ENCODE data around the gene LAPTM5.

LAPTM5 gene

DNA sequence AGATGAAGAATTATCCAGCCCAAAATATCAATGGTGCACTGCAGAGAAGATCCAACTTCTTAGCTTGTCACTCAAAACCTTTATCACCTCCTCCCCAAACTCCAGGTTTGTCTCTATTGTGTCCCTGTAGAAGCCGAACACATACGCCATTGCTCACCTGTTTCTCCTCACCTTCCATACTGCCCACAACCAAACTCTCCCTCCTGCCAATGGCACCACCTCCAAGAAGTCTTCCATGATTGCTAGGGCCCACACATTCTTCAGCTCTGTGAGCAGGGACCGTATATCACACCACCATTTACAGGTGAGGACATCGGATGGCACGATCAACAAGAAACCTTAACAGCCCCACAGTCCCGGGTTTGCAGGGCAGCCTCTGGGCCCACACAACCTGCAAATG, 2.2 kb downstream of the LAPTM5 start:
- no peak for DNase-seq

DNA sequence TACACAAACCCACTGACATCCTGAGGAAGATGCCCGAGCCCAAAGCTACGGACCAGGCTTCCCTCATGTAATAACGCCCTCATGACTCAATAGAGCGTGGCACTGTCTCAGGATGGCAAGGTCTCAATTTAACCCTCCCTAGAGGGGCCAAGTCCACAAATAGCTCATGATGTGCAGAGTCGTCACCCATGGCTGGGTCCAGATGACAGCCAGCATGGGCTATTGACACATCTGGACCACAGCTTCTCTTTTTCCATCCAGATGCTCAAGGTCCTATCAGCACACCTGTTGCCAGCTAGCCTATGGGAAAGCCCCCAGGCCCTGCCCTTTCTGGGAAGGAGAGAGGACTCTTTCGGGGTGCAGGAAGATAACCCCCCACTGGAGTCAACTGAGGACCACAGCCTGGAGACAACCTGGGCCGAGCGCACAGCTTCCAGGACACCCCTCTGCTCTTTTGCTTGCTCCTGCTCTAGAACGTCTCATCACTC, 2.8 kb downstream of the LAPTM5 start:
- no peak for DNase-seq

DNA sequence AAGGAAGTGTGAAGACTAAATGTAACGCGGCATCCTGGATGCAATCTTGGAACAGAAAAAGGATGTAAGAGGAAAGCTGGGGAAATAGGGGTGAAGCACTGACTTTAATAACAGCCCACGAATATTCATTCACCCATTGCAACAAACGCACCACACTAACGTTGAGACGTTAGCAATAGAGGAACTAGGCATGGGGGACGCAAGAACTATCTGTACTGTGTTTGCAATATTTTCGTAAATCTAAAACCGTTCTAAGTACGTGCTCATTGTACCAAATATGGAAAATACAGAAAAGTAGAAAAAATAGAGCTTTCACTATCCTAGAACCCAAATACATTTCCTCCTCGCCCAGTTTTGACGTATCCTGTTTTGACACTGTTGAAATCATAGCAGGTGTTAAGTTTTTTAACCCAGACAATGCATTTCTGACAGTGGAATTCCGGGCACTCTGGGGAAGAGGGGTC, 3.9 kb downstream of the LAPTM5 start:
- DNase-seq, result no peak

DNA sequence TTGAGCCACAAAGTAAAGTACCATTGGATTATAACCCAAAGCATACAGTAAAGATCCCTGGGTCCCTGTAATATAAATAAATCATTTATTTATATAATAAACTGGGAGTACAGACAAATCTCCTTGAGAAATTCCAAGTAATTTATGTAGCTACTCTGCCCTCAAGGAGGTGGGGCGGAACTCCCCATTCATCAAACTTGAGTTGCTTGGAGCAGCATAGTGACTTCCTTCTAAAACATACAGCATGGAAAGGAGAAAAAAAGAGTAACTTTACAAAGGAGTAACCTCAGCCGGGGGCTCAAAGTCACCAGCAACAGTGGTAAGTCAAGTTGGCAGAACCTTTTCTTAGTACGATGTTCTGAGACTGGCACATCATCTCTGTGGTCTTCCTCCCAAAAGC, 4.5 kb downstream of the LAPTM5 start:
- DNase-seq, result no peak

DNA sequence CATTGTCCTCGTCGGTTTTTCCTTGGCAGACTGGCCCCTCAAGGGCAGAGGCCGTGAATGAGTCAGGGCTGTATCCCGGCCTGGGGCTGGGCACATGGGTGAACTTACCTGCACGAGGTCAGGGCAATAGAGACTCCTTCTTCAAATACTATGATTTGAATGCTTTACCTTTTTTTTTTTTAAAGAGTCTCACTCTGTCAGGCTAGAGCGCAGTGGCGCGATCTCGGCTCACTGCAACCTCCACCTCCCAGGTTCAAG, 5.0 kb downstream of the LAPTM5 start:
- DNase-seq, result no peak

DNA sequence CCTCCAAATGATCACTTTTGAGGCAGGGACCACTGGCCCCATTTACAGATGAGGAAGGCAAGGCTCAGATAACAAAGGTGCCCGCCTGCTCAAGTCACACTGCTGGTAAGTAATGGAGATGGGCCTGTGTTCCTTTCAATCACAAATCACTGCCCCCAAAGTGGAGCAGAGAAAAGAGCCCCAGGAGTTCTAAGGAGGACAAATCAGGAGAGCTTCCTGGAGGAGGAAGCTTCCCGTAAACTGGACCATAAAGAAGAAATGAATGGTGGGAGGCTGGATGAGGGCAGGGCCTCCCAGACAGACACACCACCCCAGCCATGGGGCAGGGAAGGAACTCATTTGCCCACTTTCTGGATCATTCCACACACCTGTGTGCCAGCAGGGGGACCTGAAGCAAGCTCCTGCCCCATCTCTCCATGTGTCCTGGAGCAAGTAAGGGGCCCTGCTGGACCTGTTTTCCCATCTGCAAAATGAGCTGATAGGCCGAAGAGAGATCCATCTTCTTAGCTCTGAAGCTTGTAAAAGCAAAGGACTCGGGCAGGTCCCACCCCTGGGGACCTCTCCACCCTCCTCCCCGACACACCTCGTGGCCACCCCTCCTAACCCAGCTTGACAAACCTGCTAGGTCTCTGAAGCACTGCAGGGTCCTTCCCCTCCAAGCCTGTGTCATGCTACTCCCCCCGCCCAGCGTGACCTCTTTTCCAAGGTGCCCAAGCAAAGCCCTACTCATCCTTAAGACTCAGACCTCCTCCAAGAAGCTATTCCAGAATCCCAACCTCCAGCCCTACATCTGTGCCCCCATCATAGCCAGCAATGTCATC, 5.5 kb downstream of the LAPTM5 start:
- DNase-seq, result no peak

DNA sequence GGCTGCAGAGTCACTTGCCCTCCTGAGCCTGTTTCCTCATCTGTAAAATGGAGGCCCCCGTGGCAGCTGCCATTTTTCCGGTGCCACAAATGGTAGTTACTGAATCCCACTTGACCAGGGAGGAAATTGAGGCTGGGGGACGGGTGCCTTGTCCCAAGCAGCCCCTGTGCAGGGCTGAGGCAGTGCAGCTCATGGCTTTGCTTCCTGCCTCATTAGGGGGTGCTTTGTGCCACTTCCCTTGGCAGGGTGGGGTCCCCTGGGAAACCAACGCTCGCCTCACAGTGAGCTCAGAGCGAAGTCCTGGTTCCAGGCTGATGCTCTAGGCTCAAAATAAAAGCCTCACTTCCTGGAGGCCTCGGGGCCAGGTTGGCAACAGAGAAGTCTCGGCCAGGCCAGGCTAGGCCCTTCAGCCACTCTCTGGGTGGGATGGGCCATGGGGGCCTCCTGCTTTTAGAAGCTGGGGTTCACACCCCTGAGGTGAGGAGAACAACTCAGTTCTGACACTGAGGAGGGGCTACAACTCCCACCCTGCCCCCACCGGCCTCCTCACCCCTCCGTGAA, 6.8 kb downstream of the LAPTM5 start:
- DNase-seq, result no peak

DNA sequence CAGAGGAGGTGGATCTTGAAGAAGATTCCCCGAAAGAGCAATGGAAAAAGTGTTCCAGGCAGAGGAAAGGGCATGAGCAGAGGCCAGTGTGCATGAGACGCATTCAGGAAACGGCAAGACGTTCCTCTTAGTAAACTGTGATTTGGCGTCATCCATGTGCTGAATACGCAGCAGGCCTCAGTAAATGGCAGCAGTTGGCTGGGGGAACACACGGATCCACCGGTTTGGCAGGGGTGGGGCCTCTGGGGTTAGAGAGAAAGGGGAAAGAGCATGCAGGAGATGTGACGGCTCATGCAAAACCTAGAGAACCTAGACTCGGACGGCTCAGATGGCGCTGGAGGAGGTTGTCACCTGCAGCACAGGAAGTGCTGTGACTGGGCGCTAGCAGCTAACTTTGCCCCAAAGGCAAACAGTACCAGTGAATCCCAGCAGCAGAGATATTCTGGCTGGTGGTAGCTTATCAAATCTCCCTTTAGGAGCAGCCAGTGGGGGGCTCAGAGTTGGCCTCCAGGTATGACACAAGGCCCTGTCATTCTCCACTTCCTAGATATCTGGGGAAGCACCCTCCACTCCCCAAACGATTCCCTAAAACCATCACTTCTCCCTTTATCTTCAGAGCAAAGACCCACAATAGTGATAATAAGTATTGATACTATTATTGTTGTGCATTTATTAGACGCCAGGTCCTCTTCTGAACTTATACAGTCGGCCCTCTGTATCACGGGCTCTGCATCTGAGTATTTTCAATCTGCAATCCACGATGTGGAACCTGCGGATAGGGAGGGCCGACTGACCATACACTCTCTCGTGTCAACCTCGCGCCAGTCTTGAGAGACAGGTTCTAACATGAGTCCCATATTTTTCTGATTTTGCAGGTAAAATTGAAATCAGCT, 7.6 kb downstream of the LAPTM5 start:
- no peak for DNase-seq

DNA sequence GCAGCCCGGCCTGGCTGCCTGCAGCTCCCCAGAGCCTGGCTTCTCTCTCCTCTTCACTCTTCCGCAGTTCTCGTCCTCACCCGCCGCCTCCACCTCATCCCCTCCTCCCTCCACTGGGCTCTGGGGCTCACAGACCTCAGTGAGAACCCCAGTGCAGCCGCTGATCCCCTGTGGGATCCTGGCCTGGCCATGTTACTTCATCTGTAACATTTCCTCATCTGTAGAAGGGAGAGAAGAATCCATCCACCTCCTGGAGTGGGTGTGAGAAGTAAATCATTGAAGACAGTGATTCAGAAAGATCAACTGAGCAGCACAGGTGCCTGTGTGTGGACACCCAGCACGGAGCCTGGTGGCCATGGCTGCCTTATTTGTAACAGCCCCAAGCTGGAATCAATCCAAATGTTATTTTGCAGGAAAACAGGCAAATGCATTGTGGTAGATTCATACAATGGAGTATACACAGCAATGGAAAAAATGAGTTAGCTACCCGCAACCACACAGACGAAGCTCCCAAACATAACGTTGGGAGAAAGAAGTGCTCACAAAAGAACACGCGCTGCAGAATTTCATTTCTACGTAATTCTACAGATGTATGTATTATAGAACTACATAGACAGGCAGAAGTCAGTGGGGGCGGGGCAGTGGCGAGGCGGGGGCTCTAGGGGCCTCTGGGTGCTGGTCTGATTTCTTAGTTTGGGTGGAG, 8.7 kb downstream of the LAPTM5 start:
- DNase-seq, result no peak

DNA sequence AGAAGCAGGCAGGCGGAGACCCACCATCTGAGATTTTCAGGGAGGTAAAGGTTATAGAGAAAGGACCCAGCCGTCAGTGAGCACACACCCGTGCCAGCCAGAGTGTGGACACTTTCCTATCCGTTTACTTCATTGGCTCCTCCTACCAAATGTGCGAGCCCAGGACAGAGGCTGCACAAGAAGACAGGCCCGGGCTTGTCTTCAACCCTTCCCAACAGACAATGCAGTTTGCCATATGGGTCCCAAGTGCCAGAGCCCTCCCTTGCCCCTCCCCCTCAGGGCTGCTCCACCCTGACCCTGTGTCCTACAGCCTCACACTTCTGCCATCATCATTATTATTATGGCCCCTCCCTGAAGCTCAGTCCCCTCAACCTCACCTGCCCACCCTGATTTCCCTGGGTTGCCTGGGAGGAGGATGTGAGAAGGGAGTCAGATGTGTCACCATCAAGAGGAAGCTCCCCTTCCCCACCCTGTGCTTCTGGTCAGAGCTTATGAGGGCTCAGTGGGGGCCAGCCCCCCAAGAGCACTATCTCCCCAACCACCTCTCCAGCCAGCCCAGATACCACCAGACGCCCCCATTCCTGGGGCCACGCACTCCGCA, 9.4 kb downstream of the LAPTM5 start:
- DNase-seq, result peak; percentile 81

DNA sequence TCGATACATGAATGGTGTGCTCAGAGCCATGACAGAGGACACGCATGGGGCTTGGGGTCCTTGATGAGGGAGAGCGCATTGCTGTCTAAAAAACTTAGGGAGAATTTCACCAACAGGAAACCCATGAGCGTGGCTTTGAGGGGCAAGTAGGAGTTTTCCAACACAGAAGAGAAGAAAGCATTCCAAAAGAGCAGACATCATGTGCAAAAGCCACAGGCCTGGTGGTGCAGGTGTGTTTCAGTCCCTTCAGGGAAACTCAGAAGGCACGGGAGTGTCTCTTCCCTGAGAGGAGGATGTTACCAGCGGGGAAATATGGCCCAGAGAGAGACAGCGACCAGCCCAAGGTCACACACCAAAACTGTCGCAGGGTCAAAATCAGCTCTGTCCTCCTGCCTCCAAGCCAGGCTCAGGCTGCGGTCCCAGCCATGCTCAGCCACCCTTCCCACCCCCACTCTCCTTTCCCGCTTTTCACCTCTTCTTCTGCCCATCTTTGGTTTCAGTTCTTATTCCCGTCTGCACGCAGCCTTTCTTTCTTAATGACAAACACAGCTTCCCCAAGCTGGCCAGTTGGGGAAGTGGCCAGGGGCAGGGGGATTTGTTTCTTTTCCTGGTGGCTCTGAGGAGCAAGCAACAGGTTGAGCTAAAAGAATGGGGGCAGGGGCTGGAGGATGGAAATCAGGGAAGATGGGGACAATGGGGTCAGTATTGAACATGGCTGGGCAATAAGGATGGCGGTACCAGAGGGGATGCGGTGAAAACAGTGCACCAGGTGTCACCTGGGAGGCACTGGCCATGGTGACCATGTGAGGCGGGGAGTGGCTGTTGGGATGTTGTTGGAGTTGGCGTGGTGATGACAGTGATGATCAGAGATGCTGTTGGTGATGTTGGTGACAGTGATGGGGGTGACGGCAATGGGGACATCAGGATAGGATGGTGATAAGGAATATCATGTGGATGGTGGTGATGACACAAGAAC, 10.3 kb downstream of the LAPTM5 start:
- DNase-seq, result no peak

DNA sequence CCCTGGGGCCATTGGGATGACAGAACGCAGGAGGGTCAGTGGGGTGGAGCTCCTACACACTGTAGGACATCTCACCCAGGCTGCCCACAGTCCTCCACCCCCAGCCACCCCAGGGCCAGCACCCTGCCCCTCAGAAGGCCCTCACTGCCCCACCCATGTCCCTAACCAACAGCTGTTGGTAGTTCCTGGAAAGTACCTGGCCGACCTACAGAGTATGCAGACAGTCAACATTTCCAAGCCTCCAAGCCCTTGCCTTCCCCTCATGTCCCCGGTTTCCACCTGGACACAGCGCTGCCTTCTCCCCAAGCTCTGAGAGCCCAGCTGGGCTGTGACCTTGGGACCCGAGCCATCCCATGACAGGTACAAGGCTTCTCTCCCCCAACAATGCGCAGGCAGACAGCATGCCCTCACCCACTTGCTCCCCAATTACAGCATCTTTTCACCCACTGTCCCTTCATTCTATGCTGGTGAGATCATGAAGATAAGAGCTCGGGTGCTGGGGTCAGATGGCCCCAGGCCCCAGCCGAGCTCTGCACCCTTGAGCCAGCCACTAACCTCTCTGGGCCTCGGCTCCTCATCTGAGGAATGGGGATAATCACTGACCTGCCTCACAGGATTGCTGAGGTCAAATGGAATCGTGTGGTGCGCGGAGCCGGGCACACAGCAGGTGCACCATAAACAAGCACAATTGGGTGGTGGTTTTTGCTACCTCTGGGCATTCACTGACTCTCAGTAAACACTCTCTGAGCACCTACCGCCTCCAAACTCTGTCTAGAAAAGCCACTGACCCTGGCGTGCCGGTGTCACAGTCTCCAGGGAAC, 11.2 kb downstream of the LAPTM5 start:
- DNase-seq, result no peak

DNA sequence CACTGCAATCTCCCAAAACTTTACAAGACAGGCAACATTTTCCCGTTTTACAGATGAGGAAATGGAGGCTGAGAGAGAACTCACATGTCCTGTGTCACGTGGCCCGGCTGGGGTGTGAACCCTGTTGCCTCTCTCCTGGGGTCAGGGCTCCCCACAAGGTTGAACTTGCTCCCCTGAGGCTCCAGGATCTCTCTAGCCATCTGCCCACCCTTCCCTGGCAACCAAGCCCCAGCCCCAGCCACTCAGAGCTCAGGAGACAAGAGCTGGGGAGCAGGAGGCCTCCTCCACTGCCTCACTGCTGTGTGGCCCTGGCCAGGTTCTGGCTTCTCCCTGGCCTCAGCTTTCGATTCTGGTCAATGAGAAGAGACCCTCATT, 11.8 kb downstream of the LAPTM5 start:
- DNase-seq, result no peak

DNA sequence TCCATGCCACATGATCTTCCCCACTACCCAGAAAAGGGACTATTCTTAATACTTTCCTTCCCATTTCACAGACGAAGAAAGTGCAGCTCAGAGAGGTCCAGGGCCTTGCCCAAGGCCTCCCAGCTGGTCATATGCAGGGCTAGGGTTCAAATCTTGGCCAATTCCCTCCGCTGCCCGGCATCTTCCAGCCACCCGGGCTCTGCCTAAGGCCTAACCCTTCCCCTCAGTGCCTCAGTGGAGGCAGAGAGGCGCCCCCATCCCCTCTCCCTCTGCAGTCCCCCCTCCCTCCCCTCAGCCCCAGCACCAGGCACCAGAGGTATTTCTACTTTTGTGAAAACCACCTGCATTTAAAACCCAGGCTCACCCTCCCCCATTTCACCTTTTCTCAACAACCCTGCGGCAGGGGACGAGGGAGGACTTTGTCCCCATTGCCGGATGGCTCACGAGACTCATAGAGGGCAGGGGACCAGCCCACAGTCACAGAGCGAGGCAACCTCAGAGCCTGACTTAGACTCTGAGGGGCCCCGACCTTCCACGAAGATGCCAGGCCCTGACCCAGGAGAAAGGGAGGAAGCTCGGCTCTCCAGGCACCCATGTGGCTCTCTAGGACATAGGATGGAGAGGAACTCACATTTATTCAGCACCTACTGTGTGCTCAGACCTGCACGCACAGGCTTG, 12.3 kb downstream of the LAPTM5 start:
- DNase-seq, result no peak

DNA sequence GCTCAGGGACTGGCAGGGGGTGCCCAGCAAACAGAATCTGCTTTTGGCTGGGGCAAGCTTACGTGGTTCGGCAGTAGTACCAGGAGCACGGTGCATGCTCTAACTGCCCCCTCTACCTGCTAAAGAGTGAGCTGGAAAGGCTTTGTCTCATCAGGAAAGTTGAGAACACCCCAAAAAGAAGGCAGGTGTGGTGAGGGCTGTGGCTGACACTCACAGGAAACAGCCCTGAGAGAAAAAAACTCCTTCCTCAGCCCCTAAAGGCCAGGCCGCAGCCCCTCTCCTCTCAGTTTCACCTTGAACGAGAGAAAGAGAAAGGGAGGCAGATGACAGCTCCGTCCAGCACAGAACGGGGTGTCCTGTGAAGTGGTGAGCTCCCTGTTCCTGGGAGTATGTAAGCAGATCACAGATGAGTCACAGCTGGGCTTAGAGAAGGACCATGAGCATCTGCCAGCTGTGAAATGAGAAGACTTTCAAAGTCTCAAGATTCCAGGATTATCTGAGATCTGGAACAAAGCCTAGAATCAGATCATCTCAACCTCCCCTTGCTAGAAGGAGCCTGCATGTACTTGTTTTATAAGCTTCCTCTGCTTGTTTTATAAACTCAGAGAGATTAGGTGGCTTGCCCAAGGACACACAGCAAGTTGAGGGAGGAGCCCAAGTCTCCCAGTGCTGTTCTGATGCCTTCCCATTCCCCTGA, 13.4 kb downstream of the LAPTM5 start:
- DNase-seq, result no peak

DNA sequence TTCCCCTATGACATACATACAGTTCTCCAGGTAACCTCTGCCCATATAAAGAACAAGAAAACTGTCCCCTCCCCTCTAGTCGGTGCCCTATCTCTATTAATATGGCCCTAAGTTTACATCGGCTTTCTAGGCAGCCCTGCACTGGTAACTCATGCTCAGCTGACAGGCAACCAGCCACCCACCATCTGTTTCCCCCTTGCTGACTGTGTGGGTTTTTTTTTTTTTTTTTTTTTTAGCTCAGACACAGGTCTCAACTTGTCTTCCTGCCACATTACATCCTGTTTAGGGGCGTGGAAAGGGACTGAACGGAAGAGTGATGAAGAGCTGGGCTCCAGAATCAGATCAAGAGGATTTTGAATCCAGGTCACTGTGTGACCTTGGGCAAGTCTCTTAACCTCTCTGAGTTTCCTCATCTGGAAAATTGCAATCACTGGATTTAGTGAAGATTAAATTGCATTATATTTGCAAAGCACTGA, 14.0 kb downstream of the LAPTM5 start:
- DNase-seq, result peak; percentile 24

DNA sequence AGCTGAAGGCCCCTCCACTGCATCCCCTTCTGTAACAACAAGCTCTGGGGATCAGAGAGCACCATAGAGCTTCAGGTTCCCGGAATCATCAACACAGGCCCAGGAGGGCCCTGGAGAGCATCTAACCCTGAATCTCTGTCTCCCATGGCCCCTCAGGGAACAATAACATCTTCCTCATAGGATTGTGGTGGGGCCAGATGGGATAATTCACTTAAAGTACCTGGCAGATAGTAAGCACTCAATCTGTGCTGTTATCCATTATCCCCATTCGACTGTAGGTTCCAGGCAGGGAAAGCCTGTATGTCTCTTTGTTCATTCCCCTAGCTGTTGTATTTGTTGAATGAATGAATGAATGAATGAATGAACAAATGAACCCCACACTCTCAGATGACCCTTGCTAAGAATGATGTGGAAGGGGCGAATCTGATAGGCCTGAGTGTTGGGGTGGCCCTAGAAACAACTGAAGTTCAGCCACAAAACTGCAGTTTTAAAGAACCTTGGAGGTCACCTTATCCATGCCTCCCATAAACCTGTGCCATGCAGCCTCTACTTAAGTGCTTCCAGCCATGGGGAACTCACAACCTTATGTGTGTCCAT, 14.5 kb downstream of the LAPTM5 start:
- no peak for DNase-seq

DNA sequence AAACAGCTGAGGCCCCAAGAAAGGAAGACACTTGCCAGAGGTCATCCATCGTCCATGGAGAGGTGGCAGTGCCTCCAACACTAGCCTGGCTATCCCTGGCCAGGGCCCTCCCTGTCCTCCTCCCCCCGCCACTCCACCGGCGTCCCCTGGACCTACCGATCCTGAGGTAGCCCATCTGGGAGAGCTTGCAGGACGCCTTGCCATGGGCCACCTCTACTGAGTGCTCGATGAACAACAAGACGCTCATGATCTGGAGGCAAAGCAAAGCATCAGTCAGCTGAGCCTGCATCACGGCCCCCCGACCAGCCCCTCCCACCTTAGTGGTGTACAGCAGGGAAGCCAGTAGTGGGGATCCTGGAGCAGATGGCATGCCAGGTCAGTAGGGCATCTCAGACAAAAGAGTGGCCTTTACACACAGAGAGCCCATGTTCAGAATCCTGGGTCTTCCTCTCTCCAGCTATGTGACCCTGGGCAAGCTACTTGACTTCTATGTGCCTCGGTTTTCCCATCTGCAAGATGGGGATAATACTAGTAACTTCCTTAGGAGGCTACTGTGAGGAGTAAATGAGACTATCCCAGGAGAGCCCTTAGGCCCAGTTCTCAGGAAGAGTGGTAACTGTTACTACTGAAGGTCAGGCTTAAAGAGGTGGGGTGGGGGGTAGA, 15.1 kb downstream of the LAPTM5 start:
- DNase-seq, result no peak

Data from DMS79 treated with DMSO at 0.1 percent for 48 hours (cell line).